Measurements from ENCODE around the gene IRAK2. TPM values are rescaled to one million over a fixed set of nuclear protein-coding genes. Genes with fewer than 3 reads are reported as not detected.

IRAK2 gene
- polyA plus RNA-seq, 3 donors = 0.78 to 2.0 (median 1.5) TPM

DNA sequence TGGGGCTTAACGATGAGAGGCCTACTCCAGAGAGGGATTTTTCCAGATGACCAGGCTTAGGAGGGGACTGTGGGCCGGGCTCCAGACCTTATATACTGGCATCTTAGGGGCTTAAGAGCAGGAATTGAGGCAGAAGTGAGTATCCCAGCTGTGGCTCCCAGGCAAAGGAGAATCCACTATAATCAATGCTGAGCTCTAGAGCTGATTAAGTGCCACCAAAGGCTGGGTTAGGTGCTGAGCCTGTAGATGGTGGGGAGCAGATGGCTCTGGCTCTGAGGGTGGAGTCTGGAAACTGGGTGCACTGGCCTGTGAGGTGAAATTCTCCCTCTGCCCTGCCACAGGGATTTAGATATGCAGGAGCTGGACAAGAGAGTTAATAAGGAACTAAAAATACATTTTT, 23.2 kb downstream of the IRAK2 start:
- Histone ChIP-seq H4K20me1 (ENCODE audit: insufficient read depth, low read length) (no peaks in the 10 kb centered on the region), H3K27ac (ENCODE audit: low read depth in 1 of 2, low read length in 2 of 2) (no peak overlapping the region), H3K4me3 (replicated peaks in 1 of 3; ENCODE audit: low read depth in 2 of 3, low read length in 3 of 3) (no peak overlapping the region), H3K4me1 (ENCODE audit: control insufficient read depth in 1 of 2, insufficient read depth in 2 of 2, low read length in 2 of 2) (peaks cover 68 to 69% of the 10 kb centered on the region in 2 donors), H3K27me3 (ENCODE audit: control insufficient read depth in 2 of 2, insufficient read depth in 2 of 2, low read length in 2 of 2) (no peaks in the 10 kb centered on the region), H3K36me3 (replicated peaks in 1 of 2; ENCODE audit: control insufficient read depth in 1 of 2, insufficient read depth in 2 of 2, low read length in 2 of 2) (no peaks in the 10 kb centered on the region), H3K79me2 (ENCODE audit: insufficient read depth, low read length) (no peaks in the 10 kb centered on the region), H3K9me3 (replicated peaks in 1 of 2; ENCODE audit: control insufficient read depth in 1 of 2, insufficient read depth in 1 of 2, low read length in 2 of 2) (no peaks in the 10 kb centered on the region), H3K9ac (ENCODE audit: insufficient read depth, low read length, poor library complexity, severe bottlenecking) (no peak overlapping the region), H3K4me2 (replicated peaks; ENCODE audit: extremely low read depth, low read length, poor library complexity, severe bottlenecking) (no peak overlapping the region), H2AFZ (ENCODE audit: insufficient read depth, low read depth, low read length, poor library complexity, severe bottlenecking) (no peak overlapping the region)
- H3K4me3 Mint-ChIP-seq = no peak overlapping the region
- peaks cover 0 to 13% of the 10 kb centered on the region in 2 donors for H3K36me3 Mint-ChIP-seq
- DNase-seq = no peak
- peak overlapping the region in 6 of 7 donors; percentile 31 to 82 (median 54) for H3K27ac Mint-ChIP-seq
- H3K27me3 Mint-ChIP-seq (ENCODE audit: low read depth in 3 of 3) = peaks cover 0 to 5% (median 0%) of the 10 kb centered on the region in 3 donors
- intact Hi-C loops (cut with micrococcal nuclease) = loop anchor here in 1 of 2 donors (2.0 kb wide), 1 partner anchor 13 kb away; no protein-coding TSS in a partner anchor
- H3K9me3 Mint-ChIP-seq = peaks cover 0 to 1% (median 0%) of the 10 kb centered on the region in 7 donors
- peaks cover 75% of the 10 kb centered on the region for H3K4me1 Mint-ChIP-seq
- 90% methylated on average over 2 of the region's 2 CpGs for whole genome bisulfite sequencing (ENCODE audit: insufficient coverage)
- TF ChIP-seq, protein P1, sequence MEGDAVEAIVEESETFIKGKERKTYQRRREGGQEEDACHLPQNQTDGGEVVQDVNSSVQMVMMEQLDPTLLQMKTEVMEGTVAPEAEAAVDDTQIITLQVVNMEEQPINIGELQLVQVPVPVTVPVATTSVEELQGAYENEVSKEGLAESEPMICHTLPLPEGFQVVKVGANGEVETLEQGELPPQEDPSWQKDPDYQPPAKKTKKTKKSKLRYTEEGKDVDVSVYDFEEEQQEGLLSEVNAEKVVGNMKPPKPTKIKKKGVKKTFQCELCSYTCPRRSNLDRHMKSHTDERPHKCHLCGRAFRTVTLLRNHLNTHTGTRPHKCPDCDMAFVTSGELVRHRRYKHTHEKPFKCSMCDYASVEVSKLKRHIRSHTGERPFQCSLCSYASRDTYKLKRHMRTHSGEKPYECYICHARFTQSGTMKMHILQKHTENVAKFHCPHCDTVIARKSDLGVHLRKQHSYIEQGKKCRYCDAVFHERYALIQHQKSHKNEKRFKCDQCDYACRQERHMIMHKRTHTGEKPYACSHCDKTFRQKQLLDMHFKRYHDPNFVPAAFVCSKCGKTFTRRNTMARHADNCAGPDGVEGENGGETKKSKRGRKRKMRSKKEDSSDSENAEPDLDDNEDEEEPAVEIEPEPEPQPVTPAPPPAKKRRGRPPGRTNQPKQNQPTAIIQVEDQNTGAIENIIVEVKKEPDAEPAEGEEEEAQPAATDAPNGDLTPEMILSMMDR (IDR thresholded peaks at IDR 0.05) = no peak

DNA sequence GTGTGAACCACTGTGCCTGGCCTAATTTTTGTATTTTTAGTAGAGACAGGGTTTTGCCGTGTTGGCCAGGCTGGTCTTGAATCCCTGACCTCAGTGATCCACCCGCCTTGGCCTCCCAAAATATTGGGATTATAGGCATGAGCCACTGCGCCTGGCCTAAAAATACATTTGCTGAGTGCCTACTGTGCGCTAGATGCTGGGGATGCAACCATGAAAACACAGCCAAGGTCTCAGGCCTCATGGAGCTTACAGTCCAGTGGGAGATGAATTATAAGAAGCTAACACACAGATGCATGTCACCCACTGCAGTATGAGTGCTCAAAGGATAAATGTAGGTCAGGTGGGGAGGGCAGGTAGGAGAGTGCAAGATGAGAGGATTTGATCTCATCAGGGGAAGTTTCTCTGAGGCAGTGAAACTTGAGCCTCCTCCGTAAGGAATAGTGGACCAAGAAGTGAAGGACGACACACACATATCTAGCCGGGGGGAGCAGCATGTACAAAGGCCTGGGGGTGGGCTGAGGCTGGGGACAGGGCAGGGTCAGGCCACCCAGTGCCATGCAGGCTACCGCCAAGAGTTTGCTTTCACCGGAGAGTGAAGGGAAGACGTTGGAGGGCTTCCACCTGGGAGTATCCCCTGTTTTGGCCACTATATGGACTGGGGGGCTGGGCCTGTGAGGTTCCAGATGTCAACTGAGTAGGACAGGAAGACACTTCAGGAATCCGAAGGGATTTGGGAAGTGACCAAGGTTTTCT, 24.3 kb downstream of the IRAK2 start:
- Histone ChIP-seq H3K36me3 (replicated peaks in 1 of 2; ENCODE audit: control insufficient read depth in 1 of 2, insufficient read depth in 2 of 2, low read length in 2 of 2) (no peaks in the 10 kb centered on the region), H3K27me3 (ENCODE audit: control insufficient read depth in 2 of 2, insufficient read depth in 2 of 2, low read length in 2 of 2) (no peaks in the 10 kb centered on the region), H3K4me3 (replicated peaks in 1 of 3; ENCODE audit: low read depth in 2 of 3, low read length in 3 of 3) (peak overlapping the region in 1 of 3 experiments; percentile 40), H2AFZ (ENCODE audit: insufficient read depth, low read depth, low read length, poor library complexity, severe bottlenecking) (no peak overlapping the region), H3K27ac (ENCODE audit: low read depth in 1 of 2, low read length in 2 of 2) (peak overlapping the region; percentile 68 to 84), H3K9ac (ENCODE audit: insufficient read depth, low read length, poor library complexity, severe bottlenecking) (peak overlapping the region; percentile 35), H3K4me2 (replicated peaks; ENCODE audit: extremely low read depth, low read length, poor library complexity, severe bottlenecking) (peak overlapping the region; percentile 43), H4K20me1 (ENCODE audit: insufficient read depth, low read length) (no peaks in the 10 kb centered on the region), H3K9me3 (replicated peaks in 1 of 2; ENCODE audit: control insufficient read depth in 1 of 2, insufficient read depth in 1 of 2, low read length in 2 of 2) (no peaks in the 10 kb centered on the region), H3K79me2 (ENCODE audit: insufficient read depth, low read length) (no peaks in the 10 kb centered on the region), H3K4me1 (ENCODE audit: control insufficient read depth in 1 of 2, insufficient read depth in 2 of 2, low read length in 2 of 2) (peaks cover 78 to 79% of the 10 kb centered on the region in 2 donors)
- TF ChIP-seq, protein P1 (IDR thresholded peaks at IDR 0.05) = no peak
- peak in 1 of 3 donors; percentile 37 for DNase-seq
- Mint-ChIP-seq H3K27me3 (ENCODE audit: low read depth in 3 of 3) (peaks cover 0 to 3% (median 0%) of the 10 kb centered on the region in 3 donors), H3K9me3 (peaks cover 0 to 1% (median 0%) of the 10 kb centered on the region in 7 donors), H3K4me1 (peaks cover 82% of the 10 kb centered on the region), H3K36me3 (peaks cover 4 to 13% of the 10 kb centered on the region in 2 donors), H3K27ac (peak overlapping the region; percentile 91 to 98 (median 95)), H3K4me3 (peak overlapping the region; percentile 13 to 26)
- intact Hi-C loops (cut with micrococcal nuclease) = loop anchor here in 1 of 2 donors (2.0 kb wide), 1 partner anchor 14 kb away; no protein-coding TSS in a partner anchor
- WGBS (ENCODE audit: insufficient coverage) = 48% methylated on average over 9 of the region's 11 CpGs

Data from CD14-positive monocyte (primary cell).